ENCODE results near the gene FGD2.

DNA sequence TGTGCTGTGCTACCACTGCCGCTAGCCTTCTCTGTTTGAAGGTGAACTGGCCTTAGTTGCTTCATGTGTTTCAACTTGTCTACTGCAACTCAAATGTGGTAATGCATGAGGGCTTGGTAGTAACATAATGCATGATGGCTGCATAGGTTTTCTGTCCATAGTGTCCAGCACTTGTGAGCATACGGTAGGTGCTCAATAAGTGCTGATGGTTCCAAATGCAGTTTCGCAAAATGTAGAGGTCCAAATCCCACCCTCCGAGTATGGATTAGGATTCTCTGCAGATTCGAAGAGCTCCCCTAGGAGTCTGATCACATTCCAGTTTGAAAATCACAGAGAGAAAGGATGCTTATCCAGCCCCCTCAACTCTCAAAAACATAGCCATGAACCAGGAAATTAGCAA is 64.2 kb downstream of the FGD2 start:
- TF ChIP-seq, protein P1, sequence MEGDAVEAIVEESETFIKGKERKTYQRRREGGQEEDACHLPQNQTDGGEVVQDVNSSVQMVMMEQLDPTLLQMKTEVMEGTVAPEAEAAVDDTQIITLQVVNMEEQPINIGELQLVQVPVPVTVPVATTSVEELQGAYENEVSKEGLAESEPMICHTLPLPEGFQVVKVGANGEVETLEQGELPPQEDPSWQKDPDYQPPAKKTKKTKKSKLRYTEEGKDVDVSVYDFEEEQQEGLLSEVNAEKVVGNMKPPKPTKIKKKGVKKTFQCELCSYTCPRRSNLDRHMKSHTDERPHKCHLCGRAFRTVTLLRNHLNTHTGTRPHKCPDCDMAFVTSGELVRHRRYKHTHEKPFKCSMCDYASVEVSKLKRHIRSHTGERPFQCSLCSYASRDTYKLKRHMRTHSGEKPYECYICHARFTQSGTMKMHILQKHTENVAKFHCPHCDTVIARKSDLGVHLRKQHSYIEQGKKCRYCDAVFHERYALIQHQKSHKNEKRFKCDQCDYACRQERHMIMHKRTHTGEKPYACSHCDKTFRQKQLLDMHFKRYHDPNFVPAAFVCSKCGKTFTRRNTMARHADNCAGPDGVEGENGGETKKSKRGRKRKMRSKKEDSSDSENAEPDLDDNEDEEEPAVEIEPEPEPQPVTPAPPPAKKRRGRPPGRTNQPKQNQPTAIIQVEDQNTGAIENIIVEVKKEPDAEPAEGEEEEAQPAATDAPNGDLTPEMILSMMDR (IDR thresholded peaks at IDR 0.05; ENCODE audit: low read depth, low read length, poor library complexity, severe bottlenecking): no peak
- TF ChIP-seq EZH2phosphoT487 (IDR thresholded peaks at IDR 0.05; ENCODE audit: borderline replicate concordance, low read length): no peak
